Measurements from ENCODE around the gene EXOSC1.
"Not testable (repeated sequence)": the region's sequence is repeated elsewhere in the genome, so short reads cannot be mapped to it uniquely, and the experiment has no call there.

The EXOSC1 gene

DNA sequence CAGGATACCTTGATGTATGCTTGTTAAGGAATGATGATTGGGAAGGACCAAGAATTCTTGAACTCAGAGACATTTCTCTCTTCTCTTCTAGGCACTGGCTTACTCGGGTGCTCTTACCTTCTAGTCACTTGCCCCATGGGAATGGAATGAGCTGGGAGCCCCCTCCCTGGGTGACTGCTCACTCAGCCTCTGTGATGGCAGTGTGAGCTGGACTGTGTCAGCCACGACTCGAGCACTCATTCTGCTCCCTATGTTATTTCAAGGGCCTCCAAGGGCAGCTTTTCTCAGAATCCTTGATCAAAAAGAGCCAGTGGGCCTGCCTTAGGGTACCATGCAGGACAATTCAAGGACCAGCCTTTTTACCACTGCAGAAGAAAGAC is 10.9 kb upstream of the EXOSC1 start:
- no peak for DNase-seq

DNA sequence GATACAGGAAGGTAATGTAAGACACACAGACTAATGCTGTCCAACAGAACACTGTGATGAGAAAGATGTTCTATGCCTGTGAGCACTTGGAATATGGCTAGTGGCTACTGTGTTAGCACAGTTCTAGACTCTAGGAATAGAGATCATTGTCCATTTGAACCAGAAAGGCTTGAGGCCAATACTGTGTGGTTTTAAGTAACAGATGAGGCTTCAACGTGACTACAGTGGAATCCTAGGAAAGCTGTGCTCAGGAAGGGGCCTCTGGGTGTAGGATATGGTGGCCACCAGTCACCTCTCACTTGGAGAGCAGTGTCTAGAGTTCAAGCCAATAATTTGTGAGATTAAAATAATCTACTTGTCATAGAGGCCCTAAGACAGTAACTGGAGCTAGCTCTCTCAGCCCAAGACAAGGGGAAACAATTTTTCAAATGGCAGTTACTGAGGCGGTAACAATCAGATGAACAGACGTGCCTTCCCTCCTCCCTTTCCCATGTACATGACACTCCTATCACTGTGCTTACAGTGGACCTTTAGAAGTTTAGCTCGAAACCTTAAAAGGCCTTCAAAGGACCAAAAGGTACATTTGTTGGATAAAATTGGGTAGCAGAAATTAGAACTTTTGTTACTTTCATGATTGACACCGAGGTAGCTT is 10.4 kb upstream of the EXOSC1 start:
- DNase-seq, result no peak

DNA sequence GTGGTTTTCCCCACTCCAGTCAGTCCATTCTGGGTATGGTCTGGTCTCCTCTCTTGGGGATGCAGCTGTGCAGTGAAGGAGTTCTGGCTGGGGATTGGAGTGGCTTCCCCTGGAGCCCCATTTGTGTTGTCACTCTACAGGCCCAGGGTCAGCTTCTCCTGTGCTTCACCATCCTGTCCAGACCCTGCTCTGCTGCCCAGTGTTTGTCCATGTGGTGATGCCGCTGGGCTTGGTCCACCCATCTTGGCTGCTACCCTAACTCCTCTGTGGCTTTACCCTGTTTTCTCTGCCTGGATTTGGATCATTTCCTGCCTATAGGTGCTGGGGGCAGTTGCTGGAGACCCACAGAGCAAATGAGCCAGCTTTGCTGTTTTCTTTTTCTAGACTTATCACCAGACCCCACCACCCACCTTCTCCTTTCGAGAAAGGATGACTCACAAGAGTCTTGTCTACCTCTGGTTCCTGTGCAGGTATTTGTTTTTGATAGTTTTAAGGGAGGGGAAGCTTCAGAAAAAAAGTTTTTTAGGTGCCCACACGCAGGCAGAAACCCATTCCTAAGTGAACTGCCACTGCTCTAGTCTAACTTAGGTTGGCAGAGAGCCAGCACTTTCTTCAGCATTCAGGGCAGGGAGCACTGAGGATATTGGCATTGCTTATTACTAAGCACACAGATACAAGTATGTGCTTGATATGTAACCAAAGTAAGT is 8.7 kb upstream of the EXOSC1 start:
- DNase-seq, result no peak

DNA sequence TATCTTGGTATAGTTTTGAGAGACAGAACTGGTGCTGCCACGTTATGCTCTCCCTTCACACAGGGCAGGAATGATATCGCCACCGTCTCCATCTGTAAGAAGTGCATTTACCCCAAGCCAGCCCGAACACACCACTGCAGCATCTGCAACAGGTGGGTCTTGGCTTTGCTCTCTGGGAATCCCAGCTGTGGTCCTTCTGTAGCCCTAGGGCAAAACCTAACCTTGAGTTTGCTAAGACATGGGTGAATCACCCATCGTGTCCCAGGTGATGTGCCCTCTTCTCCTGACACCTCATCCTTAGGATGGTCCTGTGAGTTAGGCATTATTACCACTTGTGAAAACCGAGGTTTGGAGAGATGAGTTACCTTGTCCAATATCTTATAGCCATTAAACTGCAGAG is 6.5 kb upstream of the EXOSC1 start:
- no peak for DNase-seq

DNA sequence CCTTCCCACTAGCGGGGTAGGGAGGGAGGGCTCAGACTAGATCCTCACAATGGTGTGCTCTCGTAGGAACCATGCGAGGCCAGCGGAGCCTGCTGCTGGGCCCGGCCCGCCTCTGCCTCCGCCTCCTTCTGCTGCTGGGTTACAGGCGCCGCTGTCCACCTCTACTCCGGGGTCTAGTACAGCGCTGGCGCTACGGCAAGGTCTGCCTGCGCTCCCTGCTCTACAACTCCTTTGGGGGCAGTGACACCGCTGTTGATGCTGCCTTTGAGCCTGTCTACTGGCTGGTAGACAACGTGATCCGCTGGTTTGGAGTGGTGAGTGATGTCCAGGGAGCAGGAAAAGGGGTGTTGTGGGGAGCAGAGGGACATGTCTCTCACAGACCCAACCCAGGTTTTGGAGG is 5.8 kb upstream of the EXOSC1 start:
- DNase-seq, result no peak

DNA sequence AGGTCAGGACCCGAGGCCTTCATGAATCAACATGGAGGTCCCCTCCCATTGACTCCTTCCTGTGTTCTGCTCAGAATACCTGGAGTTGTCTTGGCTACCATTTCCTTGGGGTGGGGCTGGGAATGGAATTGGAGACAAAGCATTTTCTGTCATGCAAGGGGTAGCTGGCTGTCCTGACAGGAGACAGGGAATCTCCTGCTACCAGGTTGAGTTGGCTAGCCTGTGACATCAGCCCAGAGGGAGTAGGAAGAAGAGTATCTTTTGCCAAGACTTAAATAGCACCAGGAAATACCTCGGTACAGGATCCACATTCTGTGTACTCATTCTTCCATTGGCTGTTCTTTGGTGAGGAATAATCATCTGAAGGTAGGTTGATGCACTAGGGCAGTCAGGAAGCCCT is 5.0 kb upstream of the EXOSC1 start:
- DNase-seq, result no peak

DNA sequence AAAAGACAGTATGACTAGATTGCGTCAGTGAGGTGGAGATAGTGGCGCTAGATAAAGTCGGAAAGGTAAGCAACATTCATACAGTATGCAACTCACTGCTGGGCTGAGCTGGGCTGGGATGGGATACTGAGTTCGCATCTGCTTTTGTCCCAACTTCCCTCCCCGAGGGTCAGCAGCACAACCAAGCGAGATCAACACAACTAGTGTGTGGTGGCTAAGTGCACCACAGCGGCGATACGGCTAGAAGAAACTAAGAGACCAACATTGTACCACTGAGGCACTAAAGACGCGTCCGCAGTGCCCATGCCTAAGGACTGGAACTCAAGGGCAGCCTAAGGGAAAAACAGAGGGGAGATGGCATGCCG is 467 bp downstream of the EXOSC1 start:
- DNase-seq, result no peak

DNA sequence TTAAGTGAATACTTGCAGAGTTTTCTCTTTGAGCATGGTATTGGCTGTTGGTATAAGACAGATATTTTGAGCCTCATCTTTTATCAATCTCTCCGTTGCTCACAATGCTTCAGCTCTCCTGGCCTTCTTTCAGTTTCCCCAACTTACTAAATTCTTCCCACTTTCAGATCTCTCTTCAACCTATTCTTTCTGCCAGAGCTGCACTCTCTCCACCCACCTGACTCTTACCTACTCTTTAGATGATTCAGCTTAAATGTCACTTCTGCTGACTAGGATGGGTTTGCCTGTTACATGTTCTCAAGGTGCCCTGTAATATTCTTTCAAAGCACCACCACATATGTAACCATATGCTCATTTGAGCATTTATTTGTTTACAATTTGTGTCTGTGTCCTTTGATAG is 1.6 kb downstream of the EXOSC1 start:
- DNase-seq, result no peak

DNA sequence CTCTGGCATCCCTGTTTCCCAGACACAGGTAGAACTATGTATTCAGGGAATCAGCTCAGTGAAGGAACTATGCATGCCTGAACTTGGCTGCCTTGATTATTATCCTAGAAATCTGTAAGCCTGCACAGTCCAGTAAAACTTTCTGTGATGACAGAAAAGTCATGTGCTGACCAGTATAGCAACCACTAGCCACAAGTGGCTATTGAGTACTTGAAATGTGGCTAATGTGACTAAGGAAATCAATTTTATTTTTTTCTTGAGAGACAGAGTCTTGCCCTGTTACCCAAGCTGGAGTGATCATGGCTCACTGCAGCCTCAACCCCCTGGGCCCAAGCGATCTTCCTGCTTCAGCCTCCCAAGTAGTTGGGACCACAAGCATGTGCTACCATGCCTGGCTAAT is 3.5 kb downstream of the EXOSC1 start:
- DNase-seq, result no peak

DNA sequence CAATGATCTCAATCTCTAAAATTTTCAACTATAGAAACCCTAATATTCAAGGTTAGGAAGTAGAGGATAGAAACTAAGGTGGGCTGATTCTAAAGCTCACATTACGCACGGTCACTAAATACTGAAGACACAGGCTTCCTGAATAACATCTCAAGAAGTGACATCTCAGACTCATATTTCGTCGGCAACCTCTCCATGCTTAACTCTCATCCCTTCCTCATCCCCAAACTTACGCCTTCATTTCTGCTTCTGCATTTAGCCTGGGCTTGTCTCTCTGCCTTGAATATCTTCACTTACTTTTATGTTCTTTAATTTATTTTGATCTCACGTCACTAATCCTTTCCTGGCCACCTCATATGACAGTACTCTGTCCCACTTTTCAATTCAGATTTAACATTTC is 10.6 kb downstream of the EXOSC1 start:
- no peak for DNase-seq

DNA sequence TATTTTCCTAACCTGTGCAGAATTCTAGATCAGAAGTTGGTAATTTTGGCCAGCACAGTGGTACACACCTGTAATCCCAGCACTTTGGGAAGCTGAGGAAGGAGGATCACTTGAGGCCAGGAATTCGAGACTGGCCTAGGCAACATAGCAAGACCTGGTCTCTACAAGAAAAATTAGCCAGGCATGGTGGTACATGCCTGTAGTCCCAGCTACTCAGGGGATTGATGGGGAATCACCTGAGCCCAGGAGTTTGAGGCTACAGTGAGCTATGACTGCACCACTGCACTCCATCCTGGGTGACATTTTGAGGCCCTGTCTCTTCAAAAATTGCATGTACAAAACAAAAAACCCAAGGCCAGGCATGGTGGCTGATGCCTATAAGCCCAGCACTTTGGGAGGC is 11.2 kb downstream of the EXOSC1 start:
- DNase-seq, result no peak

DNA sequence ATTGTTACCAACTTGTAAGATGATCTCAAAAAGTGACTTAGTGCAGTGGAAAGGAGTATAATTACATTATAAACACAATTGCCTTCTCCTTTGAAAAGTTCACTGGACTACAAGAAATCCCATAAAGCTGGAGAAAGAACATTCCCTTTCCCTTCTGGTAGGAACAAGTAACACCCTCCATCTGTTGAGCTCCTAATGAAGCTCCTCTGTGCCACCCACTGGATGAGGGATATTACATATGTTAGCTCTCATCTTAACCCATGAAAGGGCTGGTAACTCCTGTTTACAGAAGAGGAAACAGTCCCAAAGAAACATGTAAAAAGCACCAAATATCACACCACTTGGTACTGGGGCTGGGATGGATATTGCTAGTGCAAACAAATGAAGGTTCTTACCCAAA is 11.8 kb downstream of the EXOSC1 start:
- peak in 1 of 3 experiments; percentile 1 for DNase-seq

DNA sequence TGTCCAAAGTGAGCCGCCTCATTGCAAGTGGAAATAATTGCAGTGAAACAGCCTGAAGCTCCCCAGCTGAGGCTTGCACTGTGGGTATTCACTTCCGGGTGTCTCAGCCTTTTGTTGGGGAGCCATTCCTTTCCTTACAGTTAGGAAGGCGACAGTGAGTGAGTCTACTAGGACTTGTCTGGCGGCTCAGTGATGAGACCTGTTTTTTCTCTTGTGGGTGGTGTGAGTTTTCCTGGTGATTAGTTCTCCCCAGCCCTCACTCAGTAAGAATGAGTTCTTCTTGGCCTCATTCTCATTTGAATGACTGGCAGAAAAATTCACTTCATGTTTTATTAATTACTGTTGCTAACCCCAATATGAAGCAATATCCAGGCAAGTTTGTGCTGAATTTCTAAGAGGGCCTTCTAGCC is 17.2 kb downstream of the EXOSC1 start:
- DNase-seq, result no peak

DNA sequence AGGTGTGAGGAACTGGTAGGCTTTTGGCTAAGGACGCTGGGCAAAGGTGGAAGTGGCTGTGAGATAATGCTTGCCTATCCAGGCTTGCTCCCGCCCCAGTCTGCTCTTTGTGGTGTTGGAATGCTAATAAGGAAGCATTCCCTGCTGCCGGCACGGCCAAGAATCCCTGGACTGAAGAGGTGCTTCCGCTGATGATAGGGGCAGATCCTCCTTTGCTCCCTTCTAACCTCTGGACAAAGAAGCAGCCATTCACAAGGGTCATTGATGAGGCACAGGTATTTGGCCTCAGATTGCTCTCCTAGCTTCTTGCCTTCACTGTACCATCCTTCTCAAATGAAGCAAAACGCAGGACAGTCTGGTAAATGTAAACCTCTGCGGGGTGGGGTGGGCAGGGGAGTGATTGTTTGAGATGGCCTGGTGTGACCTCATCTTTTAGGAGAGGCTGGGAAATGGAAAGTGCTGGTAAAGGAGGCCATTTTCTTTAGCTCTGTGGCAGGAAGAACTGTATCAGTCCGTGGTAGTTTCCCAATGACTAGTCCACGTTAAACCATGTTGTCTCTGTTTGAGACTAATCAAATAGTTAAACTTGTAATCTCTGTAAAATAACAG is 18.1 kb downstream of the EXOSC1 start:
- peak in 1 of 3 experiments; percentile 12 for DNase-seq

DNA sequence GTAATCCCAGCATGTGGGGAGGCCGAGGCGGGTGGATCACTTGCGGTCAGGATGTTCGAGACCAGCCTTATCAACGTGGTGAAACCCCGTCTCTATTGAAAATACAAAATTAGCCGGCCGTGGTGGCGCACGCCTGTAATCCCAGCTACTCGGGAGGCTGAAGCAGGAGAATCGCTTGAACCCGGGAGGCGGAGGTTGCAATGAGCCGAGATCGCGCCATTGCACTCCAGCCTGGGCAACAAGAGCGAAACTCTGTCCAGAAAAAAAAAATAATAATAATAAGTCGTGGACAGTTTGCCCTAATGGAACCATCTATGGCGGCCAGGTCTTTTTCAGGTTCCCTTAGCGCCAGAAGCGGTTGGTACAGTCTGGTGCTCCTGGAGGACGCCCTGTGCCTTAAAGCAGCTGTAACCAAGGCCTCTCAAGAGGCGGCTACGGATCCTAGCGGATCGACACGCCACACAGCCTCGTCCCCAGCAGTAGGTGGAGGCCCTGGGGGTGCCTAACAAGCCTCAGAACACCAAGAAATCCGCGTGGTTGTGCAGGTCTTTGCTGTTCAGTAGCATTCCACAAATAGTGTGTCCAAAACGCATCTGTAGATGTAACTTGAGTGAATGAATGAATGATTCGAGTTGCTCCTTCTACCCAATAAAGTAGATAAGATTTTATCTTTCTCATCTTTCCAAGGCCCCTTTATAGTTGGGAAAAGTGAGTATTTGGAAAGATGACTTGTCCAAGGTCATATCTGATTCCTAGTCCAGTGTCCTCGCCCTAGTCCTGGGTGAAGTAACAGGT is 18.8 kb downstream of the EXOSC1 start:
- peak in 2 of 3 experiments; percentile 18 to 20 for DNase-seq

DNA sequence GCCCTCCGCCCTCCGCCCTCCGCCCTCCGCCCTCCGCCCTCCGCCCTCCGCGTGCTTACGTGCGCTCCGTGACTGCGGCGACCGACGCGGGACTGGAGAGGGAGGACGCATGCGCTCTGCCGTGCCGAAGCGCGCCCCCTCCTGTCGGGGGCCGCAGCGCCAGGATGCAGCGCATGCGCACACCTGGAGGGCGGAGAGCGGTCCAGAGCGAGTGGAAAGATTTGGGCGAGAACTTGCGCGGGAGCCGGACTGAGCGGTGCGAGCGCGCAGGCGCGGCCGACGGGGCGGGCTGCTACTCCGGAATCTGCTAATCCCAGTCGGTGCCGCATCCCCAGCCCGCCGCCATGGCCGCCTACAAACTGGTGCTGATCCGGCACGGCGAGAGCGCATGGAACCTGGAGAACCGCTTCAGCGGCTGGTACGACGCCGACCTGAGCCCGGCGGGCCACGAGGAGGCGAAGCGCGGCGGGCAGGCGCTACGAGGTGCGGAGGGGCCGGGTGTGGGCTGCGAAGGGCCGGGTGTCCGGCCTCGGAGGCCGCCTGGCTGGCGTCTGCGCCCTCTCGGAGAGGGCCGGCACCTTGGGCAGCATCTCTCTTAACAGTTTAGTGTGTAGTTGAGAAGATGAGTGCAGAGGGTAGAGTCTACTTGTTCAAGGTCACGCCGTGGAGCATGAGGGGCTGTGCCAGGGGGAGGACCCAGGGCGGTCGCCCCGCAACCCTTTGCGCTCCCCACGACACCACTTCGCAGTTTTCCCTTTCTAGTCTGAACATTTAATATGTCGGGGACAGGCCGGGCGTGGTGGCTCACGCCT is 19.6 kb downstream of the EXOSC1 start, which contains the start of gene PGAM1:
TSS of gene PGAM1 (plus strand) at position 228 of the 812 bp plus-strand sequence. CDS start at position 345, 117 bp downstream.
- DNase-seq, result peak; percentile 87 to 94 (median 89)

DNA sequence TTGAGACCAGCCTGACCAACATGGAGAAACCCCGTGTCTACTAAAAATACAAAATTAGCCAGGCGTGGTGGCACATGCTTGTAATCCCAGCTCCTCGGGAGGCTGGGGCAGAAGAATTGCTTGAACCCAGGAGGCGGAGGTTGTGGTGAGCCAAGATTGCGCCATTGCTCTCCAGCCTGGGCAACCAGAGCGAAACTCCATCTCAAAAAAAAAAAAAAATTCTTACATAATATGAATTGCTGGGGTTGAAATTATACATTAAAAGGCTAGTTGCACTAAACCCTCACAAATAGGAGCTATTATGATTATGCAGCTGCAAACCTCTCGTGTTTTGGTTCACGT is 22.1 kb downstream of the EXOSC1 start:
- not testable (repeated sequence) for DNase-seq

DNA sequence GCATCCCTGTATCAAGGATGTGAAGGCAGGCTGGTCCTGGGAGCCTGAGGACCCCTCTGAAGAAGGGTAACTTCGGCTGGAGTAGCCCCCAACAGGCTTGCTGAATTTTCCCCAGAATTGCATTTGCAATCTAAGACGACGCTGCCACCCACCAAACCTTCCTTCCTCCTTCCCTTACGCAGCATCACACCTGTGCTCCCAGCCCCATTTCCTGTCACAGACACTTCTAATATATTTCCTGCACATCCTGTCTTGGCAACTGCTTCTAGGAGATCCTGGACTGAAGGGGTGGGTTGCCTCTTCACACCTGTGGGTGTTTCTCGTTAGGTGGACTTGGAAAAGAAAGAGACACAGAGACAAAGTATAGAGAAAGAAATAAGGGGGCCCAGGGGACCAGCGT is 29.2 kb downstream of the EXOSC1 start:
- no peak for DNase-seq

DNA sequence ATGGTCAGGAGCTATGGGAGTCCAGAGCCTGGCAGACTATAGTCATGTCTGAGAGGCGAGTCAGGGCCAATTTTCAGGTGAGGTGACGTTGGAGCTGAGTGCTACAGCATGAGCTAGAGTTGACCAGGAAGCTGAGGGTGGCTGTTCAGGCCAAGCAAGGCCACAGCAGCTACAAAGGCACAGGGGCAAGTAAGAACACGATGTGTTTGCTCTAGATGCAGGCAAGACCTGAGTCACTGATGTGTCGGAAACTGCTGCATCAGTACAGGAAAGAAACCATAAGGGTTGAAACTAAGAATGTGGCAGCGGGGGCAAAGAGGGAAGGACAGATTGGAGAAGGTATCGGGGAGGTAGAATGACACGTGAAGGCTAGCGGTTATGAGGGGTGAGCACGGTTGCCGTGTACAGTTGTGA is 32.9 kb downstream of the EXOSC1 start:
- no peak for DNase-seq

DNA sequence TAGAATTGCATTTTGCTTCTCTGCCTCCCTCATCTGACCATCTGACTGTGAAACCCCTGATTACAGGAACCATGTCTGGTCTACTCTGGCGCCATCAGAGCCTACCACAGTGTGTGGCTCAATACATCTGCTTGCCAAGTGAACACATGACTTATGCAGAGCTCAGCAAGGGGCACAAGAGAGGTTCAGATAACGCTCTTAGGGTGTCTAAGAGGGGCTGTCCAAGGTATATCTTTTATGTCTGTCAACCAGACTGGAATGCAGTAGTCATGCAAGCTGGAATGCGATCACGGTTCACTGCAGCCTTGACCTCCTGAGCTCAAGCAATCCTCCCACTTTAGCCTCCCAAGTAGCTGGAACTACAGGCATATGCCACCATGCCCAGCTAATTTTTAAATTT is 34.4 kb downstream of the EXOSC1 start:
- DNase-seq, result no peak

DNA sequence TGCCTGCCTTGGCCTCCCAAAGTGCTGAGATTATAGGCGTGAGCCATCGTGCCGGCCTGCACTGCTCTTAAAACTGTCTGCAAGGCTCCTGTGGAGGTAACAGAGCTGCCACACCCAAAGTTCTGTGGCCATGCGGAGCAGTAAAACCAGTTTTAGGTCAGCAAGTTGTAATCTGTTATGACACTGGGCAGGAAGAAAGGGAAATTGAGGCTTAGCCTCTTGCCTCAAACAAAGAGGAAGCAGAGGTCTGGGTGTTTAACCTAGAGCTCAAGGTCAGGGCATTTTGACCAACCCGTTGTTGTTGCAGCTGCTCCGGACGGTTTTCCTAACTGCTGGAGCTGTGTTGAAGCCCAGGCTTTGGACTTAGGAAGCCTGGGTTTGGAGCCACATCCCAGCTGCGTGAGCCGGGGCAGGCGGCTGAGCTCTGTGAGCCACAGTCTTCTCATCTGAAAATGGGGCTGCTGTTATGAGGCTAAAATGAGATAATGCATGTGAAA is 37.3 kb downstream of the EXOSC1 start:
- no peak for DNase-seq

DNA sequence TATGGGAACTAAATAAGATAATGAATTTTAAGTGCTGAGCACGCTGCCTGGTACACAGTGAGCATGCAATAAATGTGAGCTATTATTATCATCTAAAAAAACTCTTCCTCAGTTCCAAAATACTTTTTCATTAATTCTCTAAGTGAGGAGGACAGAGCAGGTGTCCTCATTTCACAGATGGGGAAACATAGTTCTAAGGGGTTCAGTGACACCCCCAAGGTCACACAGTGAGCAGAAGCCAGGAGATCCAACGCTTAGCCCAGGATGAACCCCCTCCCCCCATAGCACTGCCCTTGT is 37.9 kb downstream of the EXOSC1 start:
- no peak for DNase-seq

Measured in NCI-H1417 (cell line).